SK-N-SH (cell line): ENCODE measurements around the gene BLID. TPM values are rescaled to one million over a fixed set of nuclear protein-coding genes. Genes with fewer than 3 reads are reported as not detected.
A peak's percentile ranks its signal among the peaks of the same experiment; 100 is the strongest.

ENCODE experiments used
- CTCF ChIA-PET: fragments of 300-600, 350-600 bp; formaldehyde crosslinking; extraction: SDS; loops from one replicate; lab custom pipeline; 2021; lab: Yijun Ruan, JAX
- POLR2A ChIA-PET: fragments of 350-600 bp; sonication (Branson Sonifier 250); formaldehyde crosslinking; extraction: SDS; loops from one replicate; lab custom pipeline; 2020; ENCODE audit warnings: antibody characterized with exemption, inconsistent platforms; lab: Yijun Ruan, JAX
- DNase-seq: peaks from one replicate; pipeline ENCODE4 v3.0.0; 2012
- H2AFZ ChIP-seq: fragments of 200-600 bp; sonication (generic); 2 replicates; pipeline ENCODE4 v1.8.1; 2016; ENCODE audit warnings: antibody characterized with exemption, mild to moderate bottlenecking, low read depth
- H3F3A ChIP-seq: fragments of 200-600 bp; sonication (generic); replicated peaks from 2 replicates; pipeline ENCODE3; 2016; ENCODE audit warnings: antibody characterized with exemption, mild to moderate bottlenecking; ENCODE audit not compliant: insufficient read depth
- H3K27ac ChIP-seq, 2 experiments: fragments of 200-500 bp in 1 of 2; fragments of 200-600 bp in 1 of 2; sonication (Bioruptor generic) in 1 of 2; sonication (generic), shearing (Covaris generic) in 1 of 2; 2 replicates each; pipeline versions ENCODE4 v1.5.1 to v1.6.1; 2014 to 2016; ENCODE audit warnings: low read depth in 2 of 2, inconsistent platforms in 1 of 2, low read length in 1 of 2, mild to moderate bottlenecking in 1 of 2, mixed read lengths in 1 of 2
- H3K27me3 ChIP-seq: fragments of 200-600 bp; sonication (generic), shearing (Covaris generic); 2 replicates; pipeline ENCODE4 v1.6.1; 2016; ENCODE audit warnings: mixed run types; ENCODE audit not compliant: insufficient read depth
- H3K36me3 ChIP-seq, 2 experiments: fragments of 200-500 bp in 1 of 2; fragments of 200-600 bp in 1 of 2; sonication (Bioruptor generic) in 1 of 2; sonication (generic) in 1 of 2; replicated peaks in 1 of 2; 2 replicates each; pipeline versions ENCODE3 to v1.5.1; 2014 to 2016; ENCODE audit warnings: low read length in 1 of 2, mild to moderate bottlenecking in 1 of 2; ENCODE audit not compliant: insufficient read depth in 2 of 2, control insufficient read depth in 1 of 2
- H3K4me1 ChIP-seq, 2 experiments: fragments of 200-500 bp in 1 of 2; fragments of 200-600 bp in 1 of 2; sonication (Bioruptor generic) in 1 of 2; sonication (generic), shearing (Covaris generic) in 1 of 2; 2 replicates each; pipeline versions ENCODE4 v1.5.1 to v1.6.1; 2014 to 2016; ENCODE audit warnings: low read depth in 1 of 2, low read length in 1 of 2, mixed run types in 1 of 2; ENCODE audit not compliant: insufficient read depth in 2 of 2, control insufficient read depth in 1 of 2
- H3K4me2 ChIP-seq: fragments of 200-600 bp; sonication (generic), shearing (Covaris generic); 2 replicates; pipeline ENCODE4 v1.6.1; 2017; ENCODE audit warnings: mixed run types
- H3K4me3 ChIP-seq, 2 experiments: fragments of 200-500 bp in 1 of 2; fragments of 200-600 bp in 1 of 2; sonication (Bioruptor generic) in 1 of 2; sonication (generic), shearing (Covaris generic) in 1 of 2; 2 replicates each; pipeline versions ENCODE4 v1.5.1 to v1.8.1; 2014 to 2016; ENCODE audit warnings: low read depth in 2 of 2, inconsistent platforms in 1 of 2, low read length in 1 of 2, mild to moderate bottlenecking in 1 of 2, mixed read lengths in 1 of 2, moderate library complexity in 1 of 2
- H3K79me2 ChIP-seq: fragments of 200-600 bp; sonication (generic); 2 replicates; pipeline ENCODE4 v1.8.1; 2017; ENCODE audit warnings: mild to moderate bottlenecking; ENCODE audit not compliant: insufficient read depth
- H3K9ac ChIP-seq: fragments of 200-600 bp; sonication (generic); 2 replicates; pipeline ENCODE4 v1.6.1; 2017; ENCODE audit warnings: mixed run types
- H3K9me2 ChIP-seq: fragments of 200-600 bp; sonication (generic); 2 replicates; pipeline ENCODE4 v1.6.1; 2017; ENCODE audit warnings: mixed run types
- H3K9me3 ChIP-seq: fragments of 200-600 bp; sonication (generic); 2 replicates; pipeline ENCODE4 v1.6.1; 2017; ENCODE audit warnings: mixed run types, mild to moderate bottlenecking, moderate library complexity
- H4K20me1 ChIP-seq: fragments of 200-600 bp; sonication (generic); 2 replicates; pipeline ENCODE4 v1.6.1; 2017; ENCODE audit warnings: mild to moderate bottlenecking, mixed run types; ENCODE audit not compliant: insufficient read depth
- CHD2 ChIP-seq: fragments of 150-350 bp; IDR thresholded peaks from 2 replicates; pipeline ENCODE4 v1.6.1; 2018; ENCODE audit warnings: low read length; ENCODE audit not compliant: partially characterized antibody
- ELF1 ChIP-seq: IDR thresholded peaks from 2 replicates; pipeline ENCODE4 v1.4.0; 2012
- FOXJ3 ChIP-seq: sonication (generic); formaldehyde crosslinking; IDR thresholded peaks from 2 replicates; pipeline ENCODE4 v1.5.1; 2020; ENCODE audit warnings: mild to moderate bottlenecking, missing genetic modification reagents
- MEF2A ChIP-seq: IDR thresholded peaks from 2 replicates; pipeline ENCODE4 v1.4.0; 2012; ENCODE audit warnings: low read depth, borderline replicate concordance
- MXI1 ChIP-seq: IDR thresholded peaks from 2 replicates; pipeline ENCODE4 v1.6.1; 2012; ENCODE audit warnings: mild to moderate bottlenecking, low read depth, low read length, improper control_type of control experiment
- NFIC ChIP-seq: IDR thresholded peaks from 2 replicates; pipeline ENCODE4 v1.4.0; 2012; ENCODE audit warnings: borderline replicate concordance
- RCOR1 ChIP-seq: fragments of 150-350 bp; IDR thresholded peaks from 2 replicates; pipeline ENCODE4 v1.6.1; 2017; ENCODE audit warnings: antibody characterized with exemption, low read length
- RXRA ChIP-seq: IDR thresholded peaks from 2 replicates; pipeline ENCODE4 v1.4.0; 2012; ENCODE audit warnings: low read depth, mild to moderate bottlenecking, borderline replicate concordance
- SIN3A ChIP-seq: IDR thresholded peaks from 2 replicates; pipeline ENCODE4 v1.6.1; 2012; ENCODE audit warnings: low read depth, mild to moderate bottlenecking, low read length, moderate library complexity, borderline replicate concordance
- TAF1 ChIP-seq: IDR thresholded peaks from 2 replicates; pipeline ENCODE4 v1.6.1; 2012; ENCODE audit warnings: low read depth, mild to moderate bottlenecking, low read length, moderate library complexity, borderline replicate concordance
- TCF12 ChIP-seq: IDR thresholded peaks from 2 replicates; pipeline ENCODE4 v1.4.0; 2012
- WGBS: methylation state at CpG from one replicate; pipeline ENCODE4 v1.1.6; 2017; ENCODE audit warnings: low lambda C conversion rate; 5-methylcytosine and 5-hydroxymethylcytosine counted together
- polyA plus RNA-seq, 3 experiments: library from polyadenylated mRNA; depleted of rRNA; stranded (reverse); fragments of >200 nt; gene quantifications; 2 replicates each; pipeline ENCODE4 v1.2.3, GENCODE V29; 2012
- TF ChIP-seq, protein P1 (sequence below): IDR thresholded peaks from 2 replicates; pipeline ENCODE4 v1.4.0; 2012; ENCODE audit warnings: low read depth
- TF ChIP-seq, protein P2 (sequence below): IDR thresholded peaks from 2 replicates; pipeline ENCODE4 v1.6.1; 2012; ENCODE audit warnings: mild to moderate bottlenecking, low read depth, low read length, moderate library complexity
- TF ChIP-seq, protein P3 (sequence below): IDR thresholded peaks from 2 replicates; pipeline ENCODE4 v1.4.0; 2012; ENCODE audit warnings: low read depth, borderline replicate concordance
- TF ChIP-seq, protein P4 (sequence below): IDR thresholded peaks from 2 replicates; pipeline ENCODE4; 2012
- TF ChIP-seq, protein P5 (sequence below): fragments of 150-350 bp; IDR thresholded peaks from 2 replicates; pipeline ENCODE4 v1.6.1; 2016; ENCODE audit warnings: mild to moderate bottlenecking, low read depth, low read length

BLID gene
- polyA plus RNA-seq, 1 of the 3 experiments (the other 2 are of a cell fraction) = not detected

DNA sequence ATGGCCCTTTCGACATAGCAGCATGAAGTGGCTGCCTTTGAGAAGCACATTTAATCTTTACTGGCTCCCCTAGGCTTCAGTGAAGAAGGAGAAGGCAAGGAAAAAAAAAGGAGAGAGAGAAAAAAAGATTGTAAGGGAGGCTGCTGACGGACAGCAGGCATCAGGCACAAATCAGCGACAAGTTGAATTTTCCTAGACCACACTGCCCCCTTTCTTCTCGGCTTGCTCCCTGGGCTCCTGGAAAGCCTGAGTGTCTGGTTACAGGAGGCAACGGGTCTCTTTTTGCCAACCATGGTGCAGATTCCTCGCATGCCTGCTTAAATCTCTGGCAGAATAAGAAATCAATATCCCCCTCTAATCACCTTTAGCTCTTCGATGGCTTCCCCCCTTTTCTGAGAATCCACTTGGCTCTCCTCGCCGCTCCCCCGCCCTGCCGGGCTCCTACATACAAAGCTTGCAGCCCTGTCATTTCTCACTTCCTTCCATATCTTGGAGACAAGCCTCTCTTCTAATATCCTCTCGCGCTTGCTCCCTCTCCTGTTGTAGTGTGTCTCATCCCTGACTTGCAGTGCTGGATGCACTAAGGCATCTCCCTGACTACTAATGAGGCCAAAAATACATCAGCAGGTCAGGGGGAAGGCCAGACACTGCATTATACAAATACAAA, 14.3 kb downstream of the BLID start (continued):
- peak; percentile 29 for TF ChIP-seq TAF1
- TF ChIP-seq, protein P1, sequence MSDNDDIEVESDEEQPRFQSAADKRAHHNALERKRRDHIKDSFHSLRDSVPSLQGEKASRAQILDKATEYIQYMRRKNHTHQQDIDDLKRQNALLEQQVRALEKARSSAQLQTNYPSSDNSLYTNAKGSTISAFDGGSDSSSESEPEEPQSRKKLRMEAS = peak; percentile 21
- peak; percentile 61; the same call in 1 of the 2 replicates for TF ChIP-seq MEF2A
- no peak for TF ChIP-seq RCOR1
- TF ChIP-seq, protein P2, sequence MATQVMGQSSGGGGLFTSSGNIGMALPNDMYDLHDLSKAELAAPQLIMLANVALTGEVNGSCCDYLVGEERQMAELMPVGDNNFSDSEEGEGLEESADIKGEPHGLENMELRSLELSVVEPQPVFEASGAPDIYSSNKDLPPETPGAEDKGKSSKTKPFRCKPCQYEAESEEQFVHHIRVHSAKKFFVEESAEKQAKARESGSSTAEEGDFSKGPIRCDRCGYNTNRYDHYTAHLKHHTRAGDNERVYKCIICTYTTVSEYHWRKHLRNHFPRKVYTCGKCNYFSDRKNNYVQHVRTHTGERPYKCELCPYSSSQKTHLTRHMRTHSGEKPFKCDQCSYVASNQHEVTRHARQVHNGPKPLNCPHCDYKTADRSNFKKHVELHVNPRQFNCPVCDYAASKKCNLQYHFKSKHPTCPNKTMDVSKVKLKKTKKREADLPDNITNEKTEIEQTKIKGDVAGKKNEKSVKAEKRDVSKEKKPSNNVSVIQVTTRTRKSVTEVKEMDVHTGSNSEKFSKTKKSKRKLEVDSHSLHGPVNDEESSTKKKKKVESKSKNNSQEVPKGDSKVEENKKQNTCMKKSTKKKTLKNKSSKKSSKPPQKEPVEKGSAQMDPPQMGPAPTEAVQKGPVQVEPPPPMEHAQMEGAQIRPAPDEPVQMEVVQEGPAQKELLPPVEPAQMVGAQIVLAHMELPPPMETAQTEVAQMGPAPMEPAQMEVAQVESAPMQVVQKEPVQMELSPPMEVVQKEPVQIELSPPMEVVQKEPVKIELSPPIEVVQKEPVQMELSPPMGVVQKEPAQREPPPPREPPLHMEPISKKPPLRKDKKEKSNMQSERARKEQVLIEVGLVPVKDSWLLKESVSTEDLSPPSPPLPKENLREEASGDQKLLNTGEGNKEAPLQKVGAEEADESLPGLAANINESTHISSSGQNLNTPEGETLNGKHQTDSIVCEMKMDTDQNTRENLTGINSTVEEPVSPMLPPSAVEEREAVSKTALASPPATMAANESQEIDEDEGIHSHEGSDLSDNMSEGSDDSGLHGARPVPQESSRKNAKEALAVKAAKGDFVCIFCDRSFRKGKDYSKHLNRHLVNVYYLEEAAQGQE = 0 out of 2 replicates have a peak, but pooled peaks have one; percentile 34
- TF ChIP-seq SIN3A = peak; percentile 82; the same call in 1 of the 2 replicates
- TF ChIP-seq, protein P3, sequence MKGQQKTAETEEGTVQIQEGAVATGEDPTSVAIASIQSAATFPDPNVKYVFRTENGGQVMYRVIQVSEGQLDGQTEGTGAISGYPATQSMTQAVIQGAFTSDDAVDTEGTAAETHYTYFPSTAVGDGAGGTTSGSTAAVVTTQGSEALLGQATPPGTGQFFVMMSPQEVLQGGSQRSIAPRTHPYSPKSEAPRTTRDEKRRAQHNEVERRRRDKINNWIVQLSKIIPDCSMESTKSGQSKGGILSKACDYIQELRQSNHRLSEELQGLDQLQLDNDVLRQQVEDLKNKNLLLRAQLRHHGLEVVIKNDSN = no peak
- peak; percentile 74; the same call in 1 of the 2 replicates for TF ChIP-seq RXRA
- TF ChIP-seq TCF12 = peak; percentile 28; the same call in 1 of the 2 replicates
- TF ChIP-seq, protein P4, sequence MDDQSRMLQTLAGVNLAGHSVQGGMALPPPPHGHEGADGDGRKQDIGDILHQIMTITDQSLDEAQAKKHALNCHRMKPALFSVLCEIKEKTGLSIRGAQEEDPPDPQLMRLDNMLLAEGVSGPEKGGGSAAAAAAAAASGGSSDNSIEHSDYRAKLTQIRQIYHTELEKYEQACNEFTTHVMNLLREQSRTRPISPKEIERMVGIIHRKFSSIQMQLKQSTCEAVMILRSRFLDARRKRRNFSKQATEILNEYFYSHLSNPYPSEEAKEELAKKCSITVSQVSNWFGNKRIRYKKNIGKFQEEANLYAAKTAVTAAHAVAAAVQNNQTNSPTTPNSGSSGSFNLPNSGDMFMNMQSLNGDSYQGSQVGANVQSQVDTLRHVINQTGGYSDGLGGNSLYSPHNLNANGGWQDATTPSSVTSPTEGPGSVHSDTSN = peak; percentile 45

DNA sequence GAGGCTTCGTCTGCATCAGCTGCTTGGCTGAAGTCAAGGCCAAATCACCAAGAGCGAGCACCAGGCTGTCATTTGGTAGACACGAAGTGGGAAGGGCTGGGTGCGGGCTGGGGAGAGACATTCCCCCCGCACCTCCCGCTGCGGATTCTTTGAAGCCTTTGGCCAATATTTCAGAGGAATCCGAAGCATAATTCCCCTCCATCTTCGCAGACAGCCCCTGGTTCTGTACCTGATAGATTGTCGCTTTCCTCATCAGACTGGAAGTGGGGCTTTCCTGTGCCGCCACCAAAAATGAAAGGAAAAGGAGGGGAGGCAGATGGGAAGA, 15.3 kb downstream of the BLID start:
- DNase-seq = no peak
- no peak for TF ChIP-seq RXRA
- TF ChIP-seq, protein P5, sequence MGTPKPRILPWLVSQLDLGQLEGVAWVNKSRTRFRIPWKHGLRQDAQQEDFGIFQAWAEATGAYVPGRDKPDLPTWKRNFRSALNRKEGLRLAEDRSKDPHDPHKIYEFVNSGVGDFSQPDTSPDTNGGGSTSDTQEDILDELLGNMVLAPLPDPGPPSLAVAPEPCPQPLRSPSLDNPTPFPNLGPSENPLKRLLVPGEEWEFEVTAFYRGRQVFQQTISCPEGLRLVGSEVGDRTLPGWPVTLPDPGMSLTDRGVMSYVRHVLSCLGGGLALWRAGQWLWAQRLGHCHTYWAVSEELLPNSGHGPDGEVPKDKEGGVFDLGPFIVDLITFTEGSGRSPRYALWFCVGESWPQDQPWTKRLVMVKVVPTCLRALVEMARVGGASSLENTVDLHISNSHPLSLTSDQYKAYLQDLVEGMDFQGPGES = no peak
- no peak for TF ChIP-seq CHD2
- TF ChIP-seq ELF1 = no peak
- 0 out of 2 replicates have a peak, but pooled peaks have one; percentile 21 for TF ChIP-seq SIN3A
- TF ChIP-seq MXI1 = no peak
- no peak for TF ChIP-seq NFIC
- no peak for TF ChIP-seq FOXJ3 (CRISPR knock-in tag)
- TF ChIP-seq RCOR1 = no peak
- H3K9ac ChIP-seq = peak overlapping the region; percentile 92
- peak overlapping the region; percentile 94 to 98 for H3K27ac ChIP-seq
- H3K27me3 ChIP-seq = no peaks in the 10 kb centered on the region
- peaks cover 9 to 27% of the 10 kb centered on the region in 2 experiments for H3K4me1 ChIP-seq
- peak overlapping the region; percentile 77 to 80 for H3K4me3 ChIP-seq
- peaks cover 97% of the 10 kb centered on the region for H3F3A ChIP-seq
- no peak overlapping the region for H2AFZ ChIP-seq
- no peaks in the 10 kb centered on the region for H3K9me3 ChIP-seq
- WGBS = 24% methylated on average over 9 of the region's 11 CpGs
- H3K79me2 ChIP-seq = peaks cover 99% of the 10 kb centered on the region
- no peaks in the 10 kb centered on the region for H3K9me2 ChIP-seq
- H4K20me1 ChIP-seq = peaks cover 35% of the 10 kb centered on the region
- POLR2A ChIA-PET = interaction anchor here (0.6 to 2.6 kb wide), 5 partner anchors 65 to 428 kb away, joined by 3 to 8 read pairs (median 5); no protein-coding TSS in a partner anchor
- peak overlapping the region; percentile 89 for H3K4me2 ChIP-seq
- H3K36me3 ChIP-seq = peaks cover 3 to 51% of the 10 kb centered on the region in 2 experiments
- CTCF ChIA-PET = interaction anchor here (0.6 to 9.1 kb wide), 40 partner anchors 8 to 671 kb away, joined by 3 to 134 read pairs (median 4); partner anchors contain the start of gene BLID
